Naive B cell (primary cell): Measurements from ENCODE around the gene TNFRSF13B. TPM values are rescaled to one million over a fixed set of nuclear protein-coding genes. Genes with fewer than 3 reads are reported as not detected.
"Not testable (repeated sequence)": the region's sequence is repeated elsewhere in the genome, so short reads cannot be mapped to it uniquely, and the experiment has no call there.

Source experiments
- ATAC-seq, 2 donors: fragments of 150-1000 bp; cut with Tn5 transposase; 2 replicates each; pipeline ENCODE4 v1.10.0; 2021; ENCODE audit warnings: low read depth in 2 of 2, mild to moderate bottlenecking in 2 of 2, moderate library complexity in 2 of 2
- DNase-seq: peaks from one replicate; pipeline ENCODE4 v3.0.0; 2022
- H3K27ac Mint-ChIP-seq, 6 donors: one replicate each; pipeline ENCODE4 v1.8.0; 2020 to 2022; ENCODE audit warnings: mild to moderate bottlenecking in 6 of 6, mixed read lengths in 6 of 6, moderate library complexity in 5 of 6, inconsistent platforms in 2 of 6
- H3K27me3 Mint-ChIP-seq, 3 donors: one replicate each; pipeline ENCODE4 v1.8.0; 2021 to 2022; ENCODE audit warnings: mixed read lengths in 3 of 3, mild to moderate bottlenecking in 1 of 3
- H3K36me3 Mint-ChIP-seq, 2 donors: one replicate each; pipeline ENCODE4 v1.8.0; 2020 to 2022; ENCODE audit warnings: mixed read lengths in 2 of 2, inconsistent platforms in 1 of 2, mild to moderate bottlenecking in 1 of 2
- H3K4me1 Mint-ChIP-seq, 3 donors: one replicate each; pipeline ENCODE4 v1.8.0; 2020 to 2022; ENCODE audit warnings: mixed read lengths in 3 of 3, inconsistent platforms in 1 of 3, mild to moderate bottlenecking in 1 of 3, moderate library complexity in 1 of 3
- H3K4me3 Mint-ChIP-seq, 8 donors: one replicate each; pipeline ENCODE4 v1.8.0; 2020 to 2022; ENCODE audit warnings: mild to moderate bottlenecking in 8 of 8, mixed read lengths in 8 of 8, moderate library complexity in 8 of 8, inconsistent platforms in 2 of 8
- H3K9me3 Mint-ChIP-seq, 7 donors: one replicate each; pipeline ENCODE4 v1.8.0; 2020 to 2022; ENCODE audit warnings: mixed read lengths in 7 of 7, mild to moderate bottlenecking in 5 of 7, inconsistent platforms in 2 of 7, moderate library complexity in 1 of 7
- polyA plus RNA-seq, 6 donors: library from polyadenylated mRNA; unstranded; fragments of 300-500 nt; fragmentation: Illumina TruSeq; gene quantifications; one replicate each; pipeline ENCODE4 v1.2.3, GENCODE V29; 2021; ENCODE audit warnings: low read depth in 6 of 6

Gene TNFRSF13B
- polyA plus RNA-seq, 6 donors from 2014 or later: 4.0 to 17.5 (median 13.3) TPM

- H3K36me3 Mint-ChIP-seq, ATAC-seq: not testable (repeated sequence)
Observed at GRCh38 chr17:16896235-16896634, 75.7 kb downstream of the TNFRSF13B start.

DNA sequence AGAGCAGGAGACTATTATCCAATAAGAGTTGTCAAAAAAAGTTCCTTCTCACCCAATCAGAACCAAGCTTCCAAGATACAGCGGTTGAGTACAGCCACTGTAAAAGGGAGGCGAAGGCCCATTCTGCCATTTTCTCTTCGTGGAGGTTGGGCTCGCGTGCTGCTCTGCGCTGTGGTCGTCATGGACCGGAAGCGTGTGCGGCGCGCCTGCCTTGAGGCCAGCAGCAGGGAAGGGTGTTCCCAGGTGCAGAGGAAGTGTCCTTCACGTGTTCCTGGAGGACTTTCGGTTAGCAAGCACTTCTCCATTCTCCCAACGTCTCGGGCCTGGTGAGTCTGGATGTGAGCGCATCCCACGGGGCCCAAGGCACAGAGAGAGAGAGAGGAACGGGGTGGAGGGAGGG, 78.4 kb downstream of the TNFRSF13B start:
- H3K4me1 Mint-ChIP-seq, H3K4me3 Mint-ChIP-seq, H3K27ac Mint-ChIP-seq, H3K27me3 Mint-ChIP-seq, H3K36me3 Mint-ChIP-seq, ATAC-seq, H3K9me3 Mint-ChIP-seq, DNase-seq: not testable (repeated sequence)

More at GRCh38 chr17:16896235-16896634, 75.7 kb downstream of the TNFRSF13B start:
- not testable (repeated sequence) for H3K4me3 Mint-ChIP-seq, H3K27ac Mint-ChIP-seq, H3K9me3 Mint-ChIP-seq, H3K4me1 Mint-ChIP-seq, DNase-seq
- H3K27me3 Mint-ChIP-seq: peaks cover 15 to 17% (median 16%) of the 10 kb centered on the region in 3 donors

DNA sequence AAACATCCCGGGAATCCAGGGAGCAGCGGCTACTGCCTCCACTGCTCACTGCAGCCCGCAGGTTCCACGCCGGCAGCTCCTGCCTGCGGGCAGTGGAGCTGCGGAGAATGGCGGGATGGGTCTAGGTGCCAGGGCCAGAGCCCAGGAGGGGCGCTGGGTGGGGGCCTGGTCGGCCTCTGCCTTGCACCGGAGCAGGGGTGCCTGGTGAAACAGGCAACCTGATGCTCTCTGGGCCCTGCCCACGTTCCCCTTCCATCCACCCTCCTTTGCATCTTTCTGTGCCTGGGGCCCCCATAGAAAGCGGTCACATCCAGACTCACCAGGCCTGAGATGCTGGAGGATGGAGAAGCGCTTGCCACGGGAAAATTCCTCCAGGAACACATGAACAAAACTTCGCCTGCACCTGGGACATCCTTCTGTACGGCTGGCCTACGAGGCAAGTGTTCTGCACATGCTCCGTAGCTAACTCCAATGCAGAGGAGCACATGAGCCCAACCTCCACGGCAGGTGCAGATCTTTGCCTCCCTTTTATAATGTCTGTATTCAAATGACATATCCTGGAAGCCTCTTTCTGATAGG, 79.0 kb downstream of the TNFRSF13B start:
- H3K9me3 Mint-ChIP-seq, H3K4me1 Mint-ChIP-seq, DNase-seq, H3K36me3 Mint-ChIP-seq, H3K27me3 Mint-ChIP-seq, H3K4me3 Mint-ChIP-seq, H3K27ac Mint-ChIP-seq, ATAC-seq: not testable (repeated sequence)

DNA sequence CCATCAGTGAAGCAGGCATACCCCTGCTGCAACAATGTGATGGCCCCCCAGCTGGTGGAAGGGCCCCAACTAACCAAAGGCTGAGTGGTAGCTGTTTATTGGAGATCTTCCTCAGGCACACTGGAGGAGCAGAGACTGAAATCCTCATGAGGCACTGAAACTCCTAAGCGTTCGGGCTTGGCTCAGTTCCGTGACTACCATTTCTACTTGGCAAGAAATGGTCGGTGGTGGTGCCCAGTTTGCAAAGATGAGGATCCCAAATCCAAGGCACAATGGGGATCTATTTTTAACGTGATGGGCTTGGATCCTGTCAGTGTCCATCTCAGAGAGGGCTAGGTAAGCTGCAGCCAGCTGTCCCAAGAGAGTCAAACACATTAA, 82.8 kb downstream of the TNFRSF13B start:
- no peak for DNase-seq
- Mint-ChIP-seq H3K27me3 (peaks cover 0 to 5% (median 3%) of the 10 kb centered on the region in 3 donors), H3K4me3 (no peak overlapping the region), H3K9me3 (no peaks in the 10 kb centered on the region), H3K27ac (no peak overlapping the region), H3K4me1 (no peaks in the 10 kb centered on the region), H3K36me3 (no peaks in the 10 kb centered on the region)
- ATAC-seq: no peak

Other genes starting within 250 kb of the TNFRSF13B start
- 10 to 100 TPM in 4 of 6 donors, 1 to 10 TPM in 2; 1.9 to 26.0 (median 12.6) TPM for gene MPRIP, start 70.3 kb upstream of the TNFRSF13B start, polyA plus RNA-seq
- 10 to 100 TPM in 1 of 6 donors, 1 to 10 TPM in 4, not detected in 1; 1.9 to 22.0 (median 4.1) TPM for gene PLD6, start 234.2 kb upstream of the TNFRSF13B start, polyA plus RNA-seq